ENCODE data around the gene CCT8. TPM values are rescaled to one million over a fixed set of nuclear protein-coding genes. Genes with fewer than 3 reads are reported as not detected.
"Not testable (repeated sequence)": the region's sequence is repeated elsewhere in the genome, so short reads cannot be mapped to it uniquely, and the experiment has no call there.

Gene CCT8
- total RNA-seq, 2 donors from 2014 or later: 101 to 105 TPM

DNA sequence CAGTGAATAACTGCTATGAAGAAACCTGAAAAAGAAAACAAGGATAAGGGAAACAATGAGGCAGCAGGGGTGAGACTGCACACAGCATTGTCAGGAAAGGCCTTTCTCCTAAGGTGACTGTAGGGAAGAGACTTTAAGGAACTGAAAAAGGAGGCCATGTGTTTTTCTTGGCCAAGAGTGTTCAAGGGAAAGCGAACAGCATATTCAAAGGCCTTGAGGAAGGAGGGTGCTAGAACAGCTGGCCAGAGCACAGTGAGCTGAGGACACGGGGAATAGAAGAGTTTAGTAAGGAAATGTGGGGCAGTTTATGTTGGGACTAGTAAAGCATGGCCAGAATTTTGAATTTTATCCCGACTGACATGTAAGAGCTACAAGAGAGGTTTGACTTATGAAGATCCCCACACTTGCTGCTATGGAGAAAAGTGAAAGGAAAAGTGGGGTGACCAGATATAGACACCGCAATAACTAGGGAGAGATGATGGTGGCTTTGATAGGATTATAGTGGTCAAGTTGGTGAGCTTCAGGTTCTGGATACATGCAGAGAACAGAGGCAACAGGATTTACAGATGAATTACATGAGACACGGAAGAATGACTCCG is 55.7 kb downstream of the CCT8 start:
- intact Hi-C loops (cut with DNase I): no loop called here
- Histone ChIP-seq H3K9me3 (no peaks in the 10 kb centered on the region), H3K27me3 (replicated peaks; ENCODE audit: insufficient read depth) (no peaks in the 10 kb centered on the region), H3K27ac (no peak overlapping the region), H3K36me3 (no peaks in the 10 kb centered on the region), H3K4me1 (replicated peaks) (peaks cover 9% of the 10 kb centered on the region), H3K4me3 (peak overlapping the region in 1 of 2 donors; percentile 79)
- 86% methylated on average over 6 of the region's 6 CpGs for WGBS
- DNase-seq (ENCODE audit: low spot score): no peak
- TF ChIP-seq CTCF (IDR thresholded peaks at IDR 0.05) (no peak), POLR2A (IDR thresholded peaks at IDR 0.05) (no peak), POLR2AphosphoS5 (IDR thresholded peaks at IDR 0.05) (no peak)

DNA sequence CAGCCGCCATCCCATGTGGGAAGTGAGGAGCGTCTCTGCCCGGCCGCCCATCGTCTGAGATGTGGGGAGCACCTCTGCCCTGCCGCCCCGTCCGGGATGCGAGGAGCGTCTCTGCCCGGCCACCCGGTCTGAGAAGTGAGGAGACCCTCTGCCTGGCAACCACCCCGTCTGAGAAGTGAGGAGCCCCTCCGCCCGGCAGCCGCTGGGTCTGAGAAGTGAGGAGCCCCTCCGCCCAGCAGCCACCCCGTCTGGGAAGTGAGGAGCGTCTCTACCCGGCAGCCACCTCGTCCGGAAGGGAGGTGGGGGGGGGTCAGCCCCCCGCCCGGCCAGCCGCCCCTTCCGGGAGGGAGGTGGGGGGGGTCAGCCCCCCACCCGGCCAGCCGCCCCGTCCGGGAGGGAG is 62.2 kb downstream of the CCT8 start:
- H3K9me3 ChIP-seq; H3K27me3 ChIP-seq (replicated peaks; ENCODE audit: insufficient read depth); H3K4me1 ChIP-seq (replicated peaks); H3K4me3 ChIP-seq; intact Hi-C loops (cut with DNase I); H3K27ac ChIP-seq; H3K36me3 ChIP-seq; DNase-seq (ENCODE audit: low spot score): not testable (repeated sequence)
- WGBS: 93% methylated on average over 18 of the region's 30 CpGs

DNA sequence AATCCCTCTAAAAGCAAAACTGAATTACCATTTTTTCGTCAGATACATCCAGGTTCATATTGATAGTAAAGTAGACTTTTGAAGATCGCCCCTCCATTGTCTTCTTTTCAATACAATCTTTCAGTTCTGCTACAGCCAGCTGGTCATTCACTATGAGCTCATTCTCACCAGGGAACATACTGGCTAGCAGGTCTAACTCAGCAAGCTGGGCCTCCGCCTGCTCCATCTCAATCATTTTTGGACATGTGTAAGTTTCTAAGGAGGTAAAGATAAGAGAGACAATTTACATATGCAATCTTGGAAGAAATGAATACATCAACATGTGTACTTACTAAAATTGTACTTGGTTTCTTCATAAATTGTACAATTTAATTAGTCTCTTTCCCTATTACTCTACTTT is 65.1 kb downstream of the CCT8 start:
- 95% methylated on average over 3 of the region's 3 CpGs for WGBS
- no peaks in the 10 kb centered on the region for H3K4me1 ChIP-seq (replicated peaks)
- no peaks in the 10 kb centered on the region for H3K9me3 ChIP-seq
- TF ChIP-seq CTCF (IDR thresholded peaks at IDR 0.05) (no peak), POLR2A (IDR thresholded peaks at IDR 0.05) (no peak), POLR2AphosphoS5 (IDR thresholded peaks at IDR 0.05) (no peak)
- no peak for DNase-seq (ENCODE audit: low spot score)
- no peak overlapping the region for H3K27ac ChIP-seq
- intact Hi-C loops (cut with DNase I): no loop called here
- H3K36me3 ChIP-seq: no peaks in the 10 kb centered on the region
- no peak overlapping the region for H3K4me3 ChIP-seq
- H3K27me3 ChIP-seq (replicated peaks; ENCODE audit: insufficient read depth): no peaks in the 10 kb centered on the region

GRCh38 chr21:29007810-29008209 is 65.6 kb downstream of the CCT8 start:
- no peak overlapping the region for H3K4me3 ChIP-seq
- WGBS: 83% methylated on average over 3 of the region's 3 CpGs
- TF ChIP-seq CTCF (IDR thresholded peaks at IDR 0.05) (no peak), POLR2AphosphoS5 (IDR thresholded peaks at IDR 0.05) (no peak), POLR2A (IDR thresholded peaks at IDR 0.05) (no peak)
- no peaks in the 10 kb centered on the region for H3K36me3 ChIP-seq
- DNase-seq (ENCODE audit: low spot score): no peak
- H3K27ac ChIP-seq: no peak overlapping the region
- H3K27me3 ChIP-seq (replicated peaks; ENCODE audit: insufficient read depth): no peaks in the 10 kb centered on the region
- no peaks in the 10 kb centered on the region for H3K9me3 ChIP-seq
- H3K4me1 ChIP-seq (replicated peaks): no peaks in the 10 kb centered on the region
- intact Hi-C loops (cut with DNase I): no loop called here

GRCh38 chr21:29007135-29007534 is 66.3 kb downstream of the CCT8 start:
- H3K9me3 ChIP-seq: no peaks in the 10 kb centered on the region
- DNase-seq (ENCODE audit: low spot score): no peak
- WGBS: 92% methylated on average over 3 of the region's 3 CpGs
- H3K27ac ChIP-seq: no peak overlapping the region
- H3K27me3 ChIP-seq (replicated peaks; ENCODE audit: insufficient read depth): no peaks in the 10 kb centered on the region
- H3K4me1 ChIP-seq (replicated peaks): no peaks in the 10 kb centered on the region
- TF ChIP-seq CTCF (IDR thresholded peaks at IDR 0.05) (no peak), POLR2A (IDR thresholded peaks at IDR 0.05) (no peak), POLR2AphosphoS5 (IDR thresholded peaks at IDR 0.05) (no peak)
- no peak overlapping the region for H3K4me3 ChIP-seq
- H3K36me3 ChIP-seq: no peaks in the 10 kb centered on the region
- intact Hi-C loops (cut with DNase I): no loop called here

Other genes starting within 250 kb of the CCT8 start
- 10 to 100 TPM; 24.6 to 29.5 TPM for gene LTN1, start 80.8 kb downstream of the CCT8 start, total RNA-seq
- 10 to 100 TPM; 13.0 to 13.1 TPM for gene RWDD2B, start 54.3 kb downstream of the CCT8 start, total RNA-seq
- gene USP16, start 49.0 kb downstream of the CCT8 start, total RNA-seq: 10 to 100 TPM; 27.1 to 35.6 TPM
- gene MAP3K7CL, start 57.0 kb upstream of the CCT8 start, total RNA-seq: 10 to 100 TPM in 1 of 2 donors, 1 to 10 TPM in 1; 8.7 to 13.2 TPM
- 10 to 100 TPM; 42.4 to 46.2 TPM for gene BACH1, start 225.3 kb upstream of the CCT8 start, total RNA-seq

All from prostate gland (tissue), 2 donors.